ENCODE results near the gene LIN7B. TPM values are rescaled to one million over a fixed set of nuclear protein-coding genes. Genes with fewer than 3 reads are reported as not detected.

LIN7B gene
- total RNA-seq, 1 experiment from 2014 or later, result 11.8 TPM

DNA sequence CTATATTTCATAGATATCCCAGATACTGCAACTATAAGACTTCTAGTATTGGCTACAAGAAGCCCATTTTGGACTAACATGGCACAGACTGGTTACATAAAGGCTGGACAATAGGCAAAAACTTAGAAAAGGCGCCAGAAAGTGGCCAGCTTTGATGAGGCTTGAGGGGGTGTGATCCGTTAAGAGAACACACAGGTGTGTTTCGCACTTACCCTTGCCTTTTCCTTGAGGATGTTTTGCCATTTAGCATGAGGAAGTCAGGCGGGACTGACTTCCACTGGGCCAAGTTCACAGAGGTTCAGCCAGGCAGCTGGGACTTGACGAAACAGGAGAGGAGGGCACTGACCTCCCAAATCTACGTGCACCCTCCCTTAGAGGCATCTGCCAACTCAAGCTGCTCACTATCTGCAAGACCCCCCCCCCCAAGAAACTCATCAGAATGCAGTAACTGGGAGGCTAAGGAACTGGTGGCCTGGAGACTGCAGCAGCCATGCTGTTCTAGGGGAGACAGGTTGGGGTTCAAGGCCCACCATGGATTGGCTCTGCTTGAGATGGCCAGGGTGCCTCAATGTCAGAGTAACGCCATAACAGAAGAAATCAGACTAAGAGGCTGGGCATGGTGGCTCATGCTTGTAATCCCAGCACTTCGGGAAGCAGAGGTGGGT is 4.5 kb upstream of the LIN7B start:
- no TSS peak for BruUV-seq (replicated peaks)
- H3K4me3 Mint-ChIP-seq (ENCODE audit: unreplicated experiment), result no peak overlapping the region
- H3K27me3 Mint-ChIP-seq (ENCODE audit: insufficient read depth, unreplicated experiment), result no peaks in the 10 kb centered on the region
- Histone ChIP-seq H3K27me3 (replicated peaks; ENCODE audit: control insufficient read depth, insufficient read depth, low read length) (no peaks in the 10 kb centered on the region), H3K9me3 (no peaks in the 10 kb centered on the region), H3K36me3 (ENCODE audit: control insufficient read depth, insufficient read depth, low read length) (peaks cover 3% of the 10 kb centered on the region; the same call in 1 of the 2 replicates), H3K4me1 (no peaks in the 10 kb centered on the region), H3K4me3 (ENCODE audit: low read depth, low read length) (no peak overlapping the region)
- no peaks in the 10 kb centered on the region for H3K9me3 Mint-ChIP-seq (ENCODE audit: unreplicated experiment)
- DNase-seq, result no peak
- peaks cover 17% of the 10 kb centered on the region for H3K4me1 Mint-ChIP-seq (ENCODE audit: low read depth, unreplicated experiment)
- no peak for TF ChIP-seq CTCF (IDR thresholded peaks at IDR 0.05; ENCODE audit: insufficient read depth in 1 of 2, low read depth in 1 of 2, low read length in 1 of 2, severe bottlenecking in 1 of 2, unreplicated experiment in 1 of 2)
- H3K36me3 Mint-ChIP-seq (ENCODE audit: insufficient read depth, unreplicated experiment), result peaks cover 56% of the 10 kb centered on the region
- intact Hi-C loops (cut with micrococcal nuclease; ENCODE audit: unreplicated experiment), result no loop called here
- H3K27ac Mint-ChIP-seq (ENCODE audit: unreplicated experiment), result no peak overlapping the region
- CTCF ChIA-PET, result interaction anchor here (0.6 to 1.8 kb wide), 3 partner anchors 12 to 135 kb away, joined by 3 to 7 read pairs (median 4); no protein-coding TSS in a partner anchor
- POLR2A ChIA-PET, result no interaction called here

DNA sequence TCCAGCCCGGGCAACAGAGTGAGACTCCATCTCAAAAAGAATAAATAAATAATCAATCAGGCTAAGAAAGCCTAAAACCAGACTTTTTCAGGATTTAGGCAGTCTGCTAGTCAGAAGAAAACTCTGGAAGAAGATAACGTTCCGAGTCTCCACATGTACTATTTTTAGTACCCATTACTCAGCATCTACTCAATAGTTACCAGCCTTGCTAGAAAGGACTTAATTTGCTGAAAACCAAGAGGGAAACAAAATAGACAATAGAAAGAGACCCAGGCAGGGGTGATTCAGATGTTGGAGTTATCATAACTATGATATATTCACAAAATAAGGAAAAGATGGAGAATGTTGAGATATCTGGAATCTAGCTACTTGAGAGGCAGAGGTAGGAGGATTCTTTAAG is 3.6 kb upstream of the LIN7B start:
- POLR2A ChIA-PET, result interaction anchor here (0.5 to 0.6 kb wide), 2 partner anchors 38 to 173 kb away, joined by 5 read pairs; no protein-coding TSS in a partner anchor
- peaks cover 48% of the 10 kb centered on the region for H3K36me3 Mint-ChIP-seq (ENCODE audit: insufficient read depth, unreplicated experiment)
- TF ChIP-seq CTCF (IDR thresholded peaks at IDR 0.05; ENCODE audit: insufficient read depth in 1 of 2, low read depth in 1 of 2, low read length in 1 of 2, severe bottlenecking in 1 of 2, unreplicated experiment in 1 of 2), result no peak

GRCh38 chr19:49111218-49111998 is 2.8 kb upstream of the LIN7B start:
- no peaks in the 10 kb centered on the region for H3K9me3 Mint-ChIP-seq (ENCODE audit: unreplicated experiment)
- Histone ChIP-seq H3K4me3 (ENCODE audit: low read depth, low read length) (no peak overlapping the region), H3K4me1 (0 out of 2 replicates have a peak, but pooled peaks cover 4% of the 10 kb centered on the region), H3K36me3 (ENCODE audit: control insufficient read depth, insufficient read depth, low read length) (peaks cover 1% of the 10 kb centered on the region; the same call in 1 of the 2 replicates), H3K27me3 (replicated peaks; ENCODE audit: control insufficient read depth, insufficient read depth, low read length) (no peaks in the 10 kb centered on the region), H3K9me3 (no peaks in the 10 kb centered on the region)
- intact Hi-C loops (cut with micrococcal nuclease; ENCODE audit: unreplicated experiment), result no loop called here
- BruUV-seq (replicated peaks), result no TSS peak
- no peak for DNase-seq
- TF ChIP-seq CTCF (IDR thresholded peaks at IDR 0.05; ENCODE audit: insufficient read depth in 1 of 2, low read depth in 1 of 2, low read length in 1 of 2, severe bottlenecking in 1 of 2, unreplicated experiment in 1 of 2), result no peak
- no peak overlapping the region for H3K27ac Mint-ChIP-seq (ENCODE audit: unreplicated experiment)
- no peaks in the 10 kb centered on the region for H3K27me3 Mint-ChIP-seq (ENCODE audit: insufficient read depth, unreplicated experiment)
- H3K36me3 Mint-ChIP-seq (ENCODE audit: insufficient read depth, unreplicated experiment), result peaks cover 40% of the 10 kb centered on the region
- peaks cover 20% of the 10 kb centered on the region for H3K4me1 Mint-ChIP-seq (ENCODE audit: low read depth, unreplicated experiment)
- H3K4me3 Mint-ChIP-seq (ENCODE audit: unreplicated experiment), result no peak overlapping the region
- CTCF ChIA-PET, result interaction anchor here (0.6 to 0.8 kb wide), 4 partner anchors 14 to 653 kb away, joined by 3 to 9 read pairs (median 4); no protein-coding TSS in a partner anchor
- POLR2A ChIA-PET, result interaction anchor here (0.5 to 0.6 kb wide), 2 partner anchors 37 to 1094 kb away, joined by 4 to 5 read pairs; no protein-coding TSS in a partner anchor

More for the DNA sequence above, 3.6 kb upstream of the LIN7B start:
- no peak overlapping the region for H3K27ac Mint-ChIP-seq (ENCODE audit: unreplicated experiment)
- peaks cover 17% of the 10 kb centered on the region for H3K4me1 Mint-ChIP-seq (ENCODE audit: low read depth, unreplicated experiment)
- Histone ChIP-seq H3K27me3 (replicated peaks; ENCODE audit: control insufficient read depth, insufficient read depth, low read length) (no peaks in the 10 kb centered on the region), H3K4me3 (ENCODE audit: low read depth, low read length) (no peak overlapping the region), H3K4me1 (0 out of 2 replicates have a peak, but pooled peaks cover 4% of the 10 kb centered on the region), H3K9me3 (no peaks in the 10 kb centered on the region), H3K36me3 (ENCODE audit: control insufficient read depth, insufficient read depth, low read length) (peaks cover 3% of the 10 kb centered on the region; the same call in 1 of the 2 replicates)
- DNase-seq, result no peak
- BruUV-seq (replicated peaks), result no TSS peak
- CTCF ChIA-PET, result interaction anchor here (0.7 kb wide), 1 partner anchor 13 kb away, joined by 5 read pairs; no protein-coding TSS in a partner anchor
- H3K4me3 Mint-ChIP-seq (ENCODE audit: unreplicated experiment), result no peak overlapping the region
- no peaks in the 10 kb centered on the region for H3K9me3 Mint-ChIP-seq (ENCODE audit: unreplicated experiment)
- intact Hi-C loops (cut with micrococcal nuclease; ENCODE audit: unreplicated experiment), result no loop called here
- H3K27me3 Mint-ChIP-seq (ENCODE audit: insufficient read depth, unreplicated experiment), result no peaks in the 10 kb centered on the region
